ENCODE measurements around the gene SPRED2.

Gene SPRED2

DNA sequence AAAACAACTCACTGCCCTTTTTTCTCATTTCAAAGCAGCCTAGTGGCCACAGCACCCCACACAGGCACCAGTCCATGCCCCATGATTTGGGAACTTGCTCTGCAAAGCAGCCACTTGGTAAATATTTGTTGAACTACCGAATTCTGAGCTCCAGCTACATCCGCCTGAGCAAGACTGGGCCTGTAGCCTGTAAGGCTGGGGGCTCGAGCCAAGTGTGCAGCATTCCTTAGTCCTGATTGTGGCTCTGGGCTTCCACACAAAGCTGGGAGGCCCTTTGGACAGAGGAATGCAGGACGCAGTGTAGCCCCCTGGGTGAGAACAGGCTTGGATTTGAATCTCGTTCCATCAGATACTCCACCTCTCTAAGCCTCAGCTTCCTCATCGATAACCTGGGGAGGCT lies 116.3 kb downstream of the SPRED2 start:
- no peak for DNase-seq (ENCODE audit: low read depth in 1 of 2, low spot score in 1 of 2)

DNA sequence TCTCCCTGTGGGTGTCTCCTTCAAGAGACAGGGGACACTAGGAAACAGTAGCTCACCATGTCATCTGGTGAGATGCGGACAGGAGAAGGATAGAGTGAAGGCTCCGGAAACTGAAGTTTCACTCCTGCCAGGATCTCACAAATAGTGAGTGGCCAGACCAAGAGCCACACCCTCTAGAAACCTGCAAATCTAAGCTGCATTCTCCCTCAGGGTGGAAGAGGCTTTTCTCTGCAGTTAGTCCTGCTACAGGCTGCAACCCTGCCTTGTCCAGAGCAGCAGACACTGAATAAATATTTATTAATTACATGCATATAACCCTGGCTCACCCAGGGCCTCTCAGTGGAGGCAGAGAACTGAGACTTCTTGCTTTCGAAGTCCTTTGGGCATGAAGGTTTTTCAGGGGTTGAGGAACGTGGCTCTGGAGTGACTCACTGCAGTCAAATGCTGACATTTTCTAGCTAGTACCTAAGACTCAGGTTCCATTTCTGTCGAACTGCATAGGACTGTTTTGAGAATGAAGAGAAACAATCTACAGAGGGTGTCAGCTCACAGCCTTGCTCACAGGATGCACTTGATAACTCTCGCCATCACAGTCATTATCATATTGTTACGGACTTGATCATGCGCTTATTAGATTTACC lies 117.5 kb downstream of the SPRED2 start:
- no peak for DNase-seq (ENCODE audit: low read depth in 1 of 2, low spot score in 1 of 2)

DNA sequence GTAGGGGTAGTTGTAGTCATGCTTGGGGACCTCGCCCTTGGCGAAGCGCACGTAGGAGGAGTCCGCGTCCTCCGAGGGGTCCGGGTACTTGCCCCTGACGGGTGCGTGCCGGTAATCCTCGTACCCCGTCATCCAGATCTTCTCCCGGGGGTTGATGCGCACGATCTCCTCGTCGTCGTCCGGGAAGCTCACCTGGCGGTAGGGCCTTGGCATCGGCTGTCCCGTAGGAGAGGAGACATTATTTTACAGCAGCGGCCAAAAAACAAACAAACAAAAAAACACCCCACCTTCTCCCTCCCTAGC lies 118.5 kb downstream of the SPRED2 start:
- DNase-seq (ENCODE audit: low read depth in 1 of 2, low spot score in 1 of 2): no peak

DNA sequence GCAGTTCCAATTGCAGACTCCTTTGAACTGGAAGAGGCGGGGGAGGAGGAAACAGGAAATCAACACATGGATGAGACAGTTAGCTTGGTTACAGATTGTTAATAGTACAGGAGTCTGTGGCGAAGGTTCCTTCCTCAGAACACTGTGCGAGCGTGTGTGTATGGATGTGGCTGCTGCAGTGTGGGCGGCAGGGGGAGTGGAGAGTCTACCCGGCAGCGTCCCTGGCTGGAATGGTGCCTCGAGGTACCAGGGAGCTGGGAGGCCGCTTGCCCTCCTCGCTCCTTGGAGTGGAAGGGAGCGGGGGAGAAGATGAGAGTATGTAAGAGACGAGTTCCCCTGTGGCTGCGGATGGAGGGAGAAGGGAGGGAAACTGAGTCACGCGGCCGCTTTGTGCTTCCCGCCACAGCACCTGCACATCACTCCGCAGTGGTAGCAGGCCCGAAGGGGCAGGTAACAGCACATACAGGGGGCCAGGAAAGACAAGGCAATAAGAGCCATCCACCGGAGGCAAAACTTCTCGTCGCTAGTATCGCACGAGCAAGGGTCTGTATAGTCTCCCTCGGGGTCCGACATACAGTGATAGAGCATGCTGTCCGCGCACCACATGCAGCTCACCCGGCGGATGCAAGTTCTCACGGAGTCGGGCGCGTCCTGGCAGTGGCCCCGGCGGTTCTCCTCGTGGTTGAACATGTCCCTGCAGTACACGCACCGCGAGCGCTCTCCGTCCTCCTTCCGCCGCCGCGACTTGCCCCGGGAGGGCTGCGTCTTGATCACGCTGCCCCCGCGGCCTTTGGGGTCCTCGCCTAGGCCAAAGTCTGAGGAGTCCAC lies 119.1 kb downstream of the SPRED2 start:
- no peak for DNase-seq (ENCODE audit: low read depth in 1 of 2, low spot score in 1 of 2)

DNA sequence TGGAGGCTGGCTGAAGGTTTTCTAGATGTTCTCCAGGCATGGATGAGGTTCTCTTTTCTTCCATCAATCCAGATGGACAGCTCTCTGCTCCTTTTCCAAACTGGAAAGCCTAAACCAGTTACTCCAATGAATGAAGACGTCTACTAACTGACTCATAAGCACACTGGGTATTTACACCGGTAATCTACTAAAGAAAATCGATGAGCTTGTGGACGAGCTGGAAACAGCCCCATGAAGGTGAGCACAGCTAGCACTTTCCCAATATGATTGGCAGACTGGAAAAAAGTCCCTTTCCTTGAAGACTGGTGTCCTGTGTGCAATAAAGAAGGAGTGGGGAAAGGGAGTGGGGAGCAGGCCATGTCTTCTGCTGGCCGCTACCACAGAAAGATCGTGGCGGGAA lies 120.8 kb downstream of the SPRED2 start:
- no peak for DNase-seq (ENCODE audit: low read depth in 1 of 2, low spot score in 1 of 2)

DNA sequence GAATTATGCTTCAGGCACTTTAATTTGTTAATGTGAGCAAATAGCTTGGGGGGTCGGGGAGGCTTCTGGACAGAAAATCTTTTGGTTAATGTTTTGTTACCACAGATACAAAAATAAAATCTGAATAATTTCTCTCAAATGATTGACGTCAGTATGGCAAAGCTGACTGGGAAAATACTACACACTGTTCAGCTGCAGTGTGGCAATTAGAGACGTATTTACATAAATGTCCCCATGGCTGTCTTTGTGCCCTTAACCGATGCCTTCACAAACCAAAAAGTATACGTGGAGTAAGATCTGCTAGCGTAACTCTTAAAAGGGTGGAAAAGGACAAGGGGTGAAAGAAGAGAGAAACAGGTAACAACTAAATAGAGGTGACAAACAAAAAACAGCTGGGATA lies 121.3 kb downstream of the SPRED2 start:
- no peak for DNase-seq (ENCODE audit: low read depth in 1 of 2, low spot score in 1 of 2)

DNA sequence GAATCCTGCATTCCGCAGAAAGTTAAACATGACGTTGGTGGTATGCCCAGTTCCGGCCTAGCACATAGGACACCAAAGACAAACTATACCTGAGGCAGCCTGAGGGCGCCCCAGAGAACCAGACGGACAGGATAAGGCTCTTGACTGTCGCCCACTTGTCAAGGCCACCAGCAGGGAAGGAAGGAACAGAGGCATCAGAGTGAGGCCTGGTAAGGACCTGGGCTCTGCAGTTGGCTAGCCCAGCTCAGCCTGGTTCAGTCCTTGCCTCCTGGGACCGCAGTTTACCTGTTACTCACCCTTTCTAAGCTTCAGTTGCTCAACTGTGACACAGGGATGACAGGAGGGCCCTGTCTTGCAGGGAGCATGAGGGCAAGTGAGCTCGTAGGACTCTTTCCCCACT lies 122.7 kb downstream of the SPRED2 start:
- DNase-seq (ENCODE audit: low read depth in 1 of 2, low spot score in 1 of 2): no peak

DNA sequence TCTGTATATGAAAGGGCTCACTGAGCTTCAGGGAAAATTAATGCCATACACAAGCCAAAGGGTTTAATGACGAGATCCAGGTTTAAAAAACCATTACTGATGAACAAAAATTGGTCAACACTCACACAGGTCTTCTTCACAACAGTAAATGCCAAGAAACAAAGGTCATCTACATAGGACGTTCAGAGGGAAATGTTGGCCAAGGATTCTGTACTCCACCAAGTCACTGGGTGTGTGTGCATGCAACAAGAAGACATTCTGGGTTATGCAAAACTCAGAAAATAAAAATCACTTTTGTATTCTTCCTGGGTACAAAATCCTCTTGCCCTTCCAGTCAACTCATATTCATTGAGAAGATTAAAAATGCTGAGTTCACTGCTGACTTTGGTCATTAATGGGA lies 126.5 kb downstream of the SPRED2 start:
- DNase-seq (ENCODE audit: low read depth in 1 of 2, low spot score in 1 of 2): no peak

DNA sequence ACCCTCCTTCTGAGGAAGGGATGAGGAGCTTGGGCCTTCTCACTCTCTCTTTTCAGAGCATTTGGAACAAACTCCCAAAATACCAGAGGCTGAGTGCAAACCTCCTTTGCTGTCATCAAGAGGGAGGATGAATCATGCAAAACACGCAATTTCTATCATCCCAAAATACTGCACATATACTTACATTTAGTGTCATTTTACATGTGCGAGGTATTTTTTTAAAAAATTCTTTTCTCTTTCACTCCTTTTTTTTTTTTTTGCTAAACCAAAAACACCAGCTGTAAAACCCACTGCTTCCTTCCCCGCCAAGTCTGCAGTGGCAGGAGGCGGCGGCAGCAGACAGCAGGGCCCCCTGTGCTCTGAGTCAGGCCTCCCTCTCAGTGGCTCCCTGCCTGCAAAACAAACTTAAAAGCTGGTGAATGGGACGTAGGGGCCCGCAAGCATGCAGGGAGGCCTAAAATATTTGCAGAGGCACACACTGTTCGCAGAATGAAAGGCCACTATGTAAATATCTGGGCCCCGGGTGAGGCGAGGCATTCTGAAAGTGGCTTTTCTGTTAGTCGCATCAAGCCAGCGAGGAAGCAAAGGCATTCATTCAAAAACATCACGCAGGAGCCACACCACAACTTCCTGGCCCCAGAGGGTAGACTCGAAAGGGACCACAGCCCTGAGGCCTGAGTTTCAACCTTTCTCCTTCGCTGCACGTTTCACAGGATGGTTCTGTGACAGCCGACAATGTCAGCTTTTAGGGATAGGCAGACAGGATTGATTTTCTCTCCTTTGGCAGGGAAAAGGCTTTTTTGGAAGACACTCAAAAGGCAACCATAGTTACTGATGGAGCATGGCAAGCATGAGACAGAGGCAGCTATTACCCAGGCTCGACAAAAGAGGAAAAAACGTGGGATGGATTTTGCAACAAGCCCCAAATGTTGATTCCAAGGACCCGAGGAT lies 131.4 kb downstream of the SPRED2 start:
- DNase-seq (ENCODE audit: low read depth in 1 of 2, low spot score in 1 of 2): peak; percentile 33 to 51

DNA sequence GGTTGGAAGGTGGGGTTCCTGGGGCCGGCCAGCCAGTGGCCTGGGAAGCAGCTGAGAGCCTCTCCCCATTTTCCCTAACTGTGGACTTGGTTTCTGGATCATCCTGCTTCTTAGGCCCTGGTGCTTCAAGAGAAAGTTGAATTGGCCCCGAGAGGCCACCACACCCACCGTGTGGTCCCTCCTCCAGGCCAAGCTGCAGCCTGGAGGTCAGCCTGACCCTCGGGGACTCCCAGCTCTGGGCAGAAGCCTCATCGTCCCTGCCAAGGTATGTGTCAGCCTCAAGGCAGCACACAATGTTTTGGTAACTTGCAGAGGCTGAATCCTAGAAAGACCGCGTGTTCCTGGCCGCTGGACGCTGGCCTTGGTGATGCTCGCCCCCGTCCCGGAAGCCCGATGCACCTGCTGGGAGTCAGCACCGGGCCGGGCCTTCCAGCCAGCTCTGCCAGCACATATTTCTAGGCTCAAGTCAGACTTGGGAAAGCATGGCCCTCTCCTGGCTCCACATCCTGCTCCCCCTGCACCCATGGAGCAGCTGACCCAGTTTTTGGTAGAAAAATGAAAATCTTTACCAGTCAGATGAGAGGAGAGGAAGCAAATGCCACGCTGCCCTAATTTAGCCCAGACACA lies 132.2 kb downstream of the SPRED2 start:
- DNase-seq (ENCODE audit: low read depth in 1 of 2, low spot score in 1 of 2): no peak

DNA sequence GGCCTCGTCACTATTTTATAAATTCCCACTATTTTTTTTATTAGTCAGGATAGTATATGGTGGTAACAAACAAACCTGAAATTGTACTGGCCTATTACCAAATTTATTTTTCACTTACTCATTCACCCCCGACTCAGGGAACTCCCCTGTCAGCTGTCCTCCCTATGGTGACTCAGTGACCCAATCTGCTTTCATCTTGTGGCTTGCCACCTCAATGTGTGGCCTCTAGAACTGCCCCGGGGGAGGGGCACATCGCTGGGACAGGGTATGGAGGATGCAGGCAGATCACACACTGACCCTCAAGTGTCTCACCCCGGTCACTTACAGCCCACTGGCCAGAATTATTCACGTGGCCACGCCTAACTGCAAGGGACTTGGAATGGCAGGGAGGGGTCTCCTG lies 133.2 kb downstream of the SPRED2 start:
- DNase-seq (ENCODE audit: low read depth in 1 of 2, low spot score in 1 of 2): peak in 1 of 2 donors; percentile 16

DNA sequence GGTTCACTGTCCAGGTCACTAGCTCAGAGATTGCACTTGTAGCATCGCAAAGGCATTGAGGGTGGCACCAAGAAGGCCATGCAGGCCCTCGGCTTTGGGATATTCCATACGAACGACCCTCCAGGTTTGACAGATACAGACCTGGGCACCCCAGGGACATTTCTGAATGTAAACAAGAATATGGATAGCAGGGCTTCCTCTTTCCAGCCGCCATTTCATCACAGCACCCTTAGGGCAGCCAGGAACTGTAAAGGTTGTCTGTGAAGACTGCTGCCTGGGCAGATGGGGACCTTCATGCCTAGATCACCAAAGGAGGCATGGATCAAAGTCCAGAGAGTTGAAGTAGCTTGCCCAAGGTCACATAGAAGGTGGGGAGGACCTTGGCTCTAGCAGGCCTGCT lies 134.3 kb downstream of the SPRED2 start:
- no peak for DNase-seq (ENCODE audit: low read depth in 1 of 2, low spot score in 1 of 2)

DNA sequence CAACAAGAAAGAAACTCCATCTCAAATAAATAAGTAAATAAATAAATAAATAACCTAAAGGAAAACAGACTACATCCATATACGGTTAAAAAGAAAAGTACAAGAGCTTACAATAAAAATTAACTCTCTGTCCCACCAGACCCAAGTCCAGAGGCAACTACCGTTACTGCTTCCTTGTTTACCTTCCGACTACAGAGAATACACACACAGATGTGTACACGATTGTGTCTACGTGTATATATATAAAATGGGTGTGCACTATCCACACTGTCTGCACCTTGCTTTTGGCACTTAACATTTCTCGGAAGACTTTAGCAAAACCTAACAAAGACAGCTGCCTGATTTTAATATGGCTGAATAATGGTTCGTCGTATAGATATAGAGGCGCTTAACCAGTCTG lies 134.9 kb downstream of the SPRED2 start:
- no peak for DNase-seq (ENCODE audit: low read depth in 1 of 2, low spot score in 1 of 2)

DNA sequence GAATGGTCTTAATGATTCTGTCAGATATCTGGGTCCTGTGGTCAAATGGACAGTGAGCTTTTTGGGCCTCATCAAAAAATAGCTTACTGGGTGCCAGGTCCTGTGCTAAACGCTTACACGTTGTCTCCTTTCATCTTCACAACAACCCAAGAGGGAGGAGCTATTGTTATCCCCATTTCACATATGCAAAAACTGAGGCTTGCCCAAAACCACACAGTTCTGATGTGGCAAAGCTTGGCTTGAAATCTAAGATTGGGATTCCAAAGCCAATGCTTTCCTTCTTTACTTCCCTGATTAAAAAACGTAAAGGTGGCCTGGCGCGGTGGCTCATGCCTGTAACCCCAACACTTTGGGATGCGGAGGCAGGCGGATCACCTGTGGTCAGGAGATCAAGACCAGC lies 135.4 kb downstream of the SPRED2 start:
- DNase-seq (ENCODE audit: low read depth in 1 of 2, low spot score in 1 of 2): no peak

DNA sequence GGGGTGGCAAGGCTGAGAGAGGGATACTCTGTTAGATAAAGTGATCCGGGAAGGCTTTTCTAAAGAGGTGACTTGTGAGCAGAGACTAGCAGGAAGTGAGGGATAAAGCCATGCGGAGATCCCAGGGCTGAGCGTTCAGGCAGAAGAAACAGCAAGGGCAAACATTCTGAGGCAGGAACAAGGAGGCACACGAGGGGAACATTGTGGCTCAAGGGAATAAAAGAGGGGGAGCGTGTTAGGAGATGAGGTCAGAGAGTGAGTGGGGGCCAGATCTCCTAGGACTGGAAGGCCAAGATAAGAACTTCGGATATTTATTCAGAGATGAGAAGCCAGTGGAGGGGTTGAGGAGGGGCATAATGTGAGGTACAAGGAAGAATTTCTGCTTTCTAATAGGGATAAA lies 137.7 kb downstream of the SPRED2 start:
- DNase-seq (ENCODE audit: low read depth in 1 of 2, low spot score in 1 of 2): no peak

DNA sequence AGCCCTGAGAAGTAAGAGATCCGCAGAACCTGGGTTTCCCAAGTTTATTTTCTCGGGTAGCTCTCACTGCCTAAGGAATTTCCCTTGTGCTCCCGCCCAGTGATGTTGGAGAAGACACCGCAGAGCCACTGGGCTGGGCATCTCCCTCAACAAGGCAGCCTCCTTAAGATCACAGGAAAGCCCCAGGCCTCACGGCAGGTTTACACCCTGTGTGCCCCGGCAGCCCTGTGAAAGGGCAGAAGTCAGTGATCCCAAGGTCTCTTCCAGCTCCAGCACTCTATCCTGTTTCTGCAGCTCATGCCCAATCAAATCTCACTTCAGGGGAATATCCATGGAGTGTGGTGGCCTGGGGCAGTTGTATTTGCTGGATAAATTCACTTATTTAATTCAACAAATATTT lies 138.3 kb downstream of the SPRED2 start:
- DNase-seq (ENCODE audit: low read depth in 1 of 2, low spot score in 1 of 2): no peak

DNA sequence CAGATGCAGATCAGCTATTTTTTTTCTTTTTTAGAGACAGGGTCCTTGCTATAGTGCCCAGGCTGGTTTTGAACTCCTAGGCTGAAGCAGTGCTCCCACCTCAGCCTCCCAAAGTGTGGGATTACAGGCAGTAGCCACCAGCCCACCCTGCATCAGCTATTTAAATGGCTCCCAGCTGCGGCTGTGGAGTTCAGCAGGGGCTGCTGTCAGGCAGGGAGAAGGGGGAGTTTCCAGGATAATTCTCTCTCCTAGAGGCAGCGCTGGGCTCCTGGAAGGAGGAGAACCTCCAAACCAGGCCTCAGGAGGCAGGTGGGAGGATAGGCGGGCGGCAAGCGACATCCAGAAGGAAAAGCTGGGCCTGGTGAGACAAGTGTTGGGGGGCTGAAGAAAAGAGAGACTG lies 139.0 kb downstream of the SPRED2 start:
- DNase-seq (ENCODE audit: low read depth in 1 of 2, low spot score in 1 of 2): no peak

DNA sequence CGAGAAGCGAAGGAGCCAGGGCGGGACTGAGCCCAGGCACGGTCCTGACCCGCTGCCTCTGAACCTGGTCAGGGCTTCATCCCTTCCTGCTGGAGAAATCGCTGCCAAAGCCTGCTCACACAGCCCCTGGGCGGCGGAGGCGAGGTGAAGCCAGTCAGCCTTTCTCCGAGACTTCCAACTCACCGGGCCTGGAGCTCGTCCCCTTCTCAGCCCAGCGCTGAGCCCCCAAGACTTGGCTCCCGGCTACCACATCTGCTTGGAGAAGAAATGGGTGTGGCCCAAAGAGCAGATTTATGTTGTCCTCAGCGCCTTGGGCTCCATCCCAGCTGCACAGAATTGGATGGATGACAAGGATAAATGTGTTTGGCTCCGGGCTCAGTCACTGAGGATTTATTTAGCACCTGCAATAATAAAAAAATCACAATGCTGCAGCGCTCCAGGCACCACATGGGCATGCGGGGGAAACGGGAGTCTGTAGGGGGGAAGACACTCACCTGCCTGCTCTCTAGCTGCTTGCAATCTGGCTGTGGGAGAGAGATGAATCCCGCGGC lies 139.9 kb downstream of the SPRED2 start:
- no peak for DNase-seq (ENCODE audit: low read depth in 1 of 2, low spot score in 1 of 2)

DNA sequence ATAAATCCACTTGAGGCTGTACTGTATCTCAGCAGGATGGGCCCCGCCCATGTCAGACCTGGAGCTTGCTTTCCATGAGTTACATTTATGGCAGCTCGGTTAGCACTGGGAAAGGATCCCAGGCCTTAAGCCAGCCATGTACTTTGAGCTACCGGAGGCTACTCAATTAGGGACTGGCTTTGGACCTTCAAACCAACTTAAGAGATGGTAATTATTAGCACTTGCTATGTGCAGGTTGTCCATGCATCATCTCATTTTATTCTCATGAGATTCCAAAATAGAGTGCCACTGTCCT lies 140.3 kb downstream of the SPRED2 start:
- DNase-seq (ENCODE audit: low read depth in 1 of 2, low spot score in 1 of 2): no peak

DNA sequence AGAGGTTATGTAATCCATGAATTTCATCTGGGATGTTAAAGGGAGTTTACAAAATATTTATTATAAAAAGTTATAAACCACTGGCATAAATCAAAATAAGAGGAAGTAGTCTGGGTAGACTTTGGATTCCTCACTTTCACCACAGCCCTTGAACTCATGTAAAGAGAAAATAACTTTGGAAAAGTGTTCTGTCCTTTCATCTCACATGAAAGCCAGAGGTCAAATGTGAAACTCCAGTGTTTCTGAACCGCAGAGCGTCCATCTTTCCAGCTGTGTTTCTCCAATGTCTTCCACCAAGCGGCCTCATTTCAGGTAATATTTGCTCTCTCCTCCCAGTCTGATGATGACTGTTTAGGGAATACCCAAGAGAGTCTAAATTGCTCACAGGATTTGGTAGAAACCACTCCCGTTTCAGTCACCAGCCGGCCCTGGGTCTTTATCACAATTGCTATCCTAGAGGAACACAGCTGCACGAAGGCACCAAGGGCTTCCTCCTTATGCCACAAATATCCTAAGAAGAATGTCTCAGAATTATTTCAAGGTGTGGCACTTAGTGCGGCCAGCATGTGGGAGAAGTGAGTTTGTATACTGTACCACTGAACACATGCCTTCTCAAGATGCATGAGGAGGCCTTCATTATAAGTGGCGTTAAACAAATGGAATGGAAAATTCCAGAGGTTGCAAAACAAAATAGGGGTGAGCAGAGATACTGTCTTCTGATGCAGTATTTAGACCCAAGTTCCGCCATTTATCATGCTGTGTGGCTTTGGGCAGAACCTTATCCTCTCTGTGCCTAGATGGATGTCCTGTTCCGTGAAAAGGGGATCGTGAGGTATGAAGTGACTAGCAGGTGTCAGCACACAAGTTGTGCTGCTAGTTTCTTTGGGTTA lies 140.9 kb downstream of the SPRED2 start:
- no peak for DNase-seq (ENCODE audit: low read depth in 1 of 2, low spot score in 1 of 2)

Data from activated T-helper 1 cell treated with anti-CD3 and anti-CD28 coated beads, Interleukin-2, amount 50 U/mL, for 16 hours (primary cell).